ENCODE data around the gene TNFSF18. TPM values are rescaled to one million over a fixed set of nuclear protein-coding genes. Genes with fewer than 3 reads are reported as not detected.

TNFSF18 gene
- polyA plus RNA-seq, 1 donor from 2014 or later: not detected

DNA sequence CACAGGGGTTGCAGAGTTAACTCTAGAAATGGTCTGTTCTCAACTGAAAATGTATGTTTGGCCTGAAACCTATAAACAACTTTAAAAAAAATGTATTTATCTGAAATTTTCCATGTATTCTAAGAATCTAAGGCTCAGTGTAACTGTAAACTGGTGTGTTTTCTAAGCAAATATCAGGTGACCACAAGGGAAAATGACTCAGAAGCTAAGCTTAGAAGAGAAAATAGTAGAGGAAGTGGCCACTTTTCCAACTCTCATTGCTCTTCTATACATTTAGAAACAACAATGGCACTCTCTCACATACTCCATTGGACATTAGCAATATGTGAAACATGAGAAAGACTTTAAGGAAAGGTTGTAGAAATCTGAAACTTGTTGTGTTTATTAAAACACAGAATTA is 7.5 kb downstream of the TNFSF18 start:
- H3K4me3 ChIP-seq (ENCODE audit: low read length): no peak overlapping the region
- no peak overlapping the region for H3K4me2 ChIP-seq (ENCODE audit: low read length)
- no peak overlapping the region for H2AFZ ChIP-seq (ENCODE audit: low read depth, low read length)
- H3K27ac ChIP-seq (ENCODE audit: low read length): no peak overlapping the region
- no peak overlapping the region for H3K9ac ChIP-seq (ENCODE audit: low read length)
- H3K9me3 ChIP-seq (ENCODE audit: low read length): no peaks in the 10 kb centered on the region
- no peaks in the 10 kb centered on the region for H3K27me3 ChIP-seq (ENCODE audit: insufficient read depth, low read depth, low read length)
- no peaks in the 10 kb centered on the region for H3K79me2 ChIP-seq (replicated peaks; ENCODE audit: insufficient read depth, low read length)
- no peaks in the 10 kb centered on the region for H3K36me3 ChIP-seq (ENCODE audit: insufficient read depth, low read length)
- H4K20me1 ChIP-seq (ENCODE audit: insufficient read depth): no peaks in the 10 kb centered on the region
- no peaks in the 10 kb centered on the region for H3F3A ChIP-seq (ENCODE audit: insufficient read depth, low read length, poor library complexity, severe bottlenecking)
- no peaks in the 10 kb centered on the region for H3K9me2 ChIP-seq (ENCODE audit: insufficient read depth, low read length)
- no peak for TF ChIP-seq POLR2AphosphoS5 (IDR thresholded peaks at IDR 0.05)
- TF ChIP-seq, protein P1, sequence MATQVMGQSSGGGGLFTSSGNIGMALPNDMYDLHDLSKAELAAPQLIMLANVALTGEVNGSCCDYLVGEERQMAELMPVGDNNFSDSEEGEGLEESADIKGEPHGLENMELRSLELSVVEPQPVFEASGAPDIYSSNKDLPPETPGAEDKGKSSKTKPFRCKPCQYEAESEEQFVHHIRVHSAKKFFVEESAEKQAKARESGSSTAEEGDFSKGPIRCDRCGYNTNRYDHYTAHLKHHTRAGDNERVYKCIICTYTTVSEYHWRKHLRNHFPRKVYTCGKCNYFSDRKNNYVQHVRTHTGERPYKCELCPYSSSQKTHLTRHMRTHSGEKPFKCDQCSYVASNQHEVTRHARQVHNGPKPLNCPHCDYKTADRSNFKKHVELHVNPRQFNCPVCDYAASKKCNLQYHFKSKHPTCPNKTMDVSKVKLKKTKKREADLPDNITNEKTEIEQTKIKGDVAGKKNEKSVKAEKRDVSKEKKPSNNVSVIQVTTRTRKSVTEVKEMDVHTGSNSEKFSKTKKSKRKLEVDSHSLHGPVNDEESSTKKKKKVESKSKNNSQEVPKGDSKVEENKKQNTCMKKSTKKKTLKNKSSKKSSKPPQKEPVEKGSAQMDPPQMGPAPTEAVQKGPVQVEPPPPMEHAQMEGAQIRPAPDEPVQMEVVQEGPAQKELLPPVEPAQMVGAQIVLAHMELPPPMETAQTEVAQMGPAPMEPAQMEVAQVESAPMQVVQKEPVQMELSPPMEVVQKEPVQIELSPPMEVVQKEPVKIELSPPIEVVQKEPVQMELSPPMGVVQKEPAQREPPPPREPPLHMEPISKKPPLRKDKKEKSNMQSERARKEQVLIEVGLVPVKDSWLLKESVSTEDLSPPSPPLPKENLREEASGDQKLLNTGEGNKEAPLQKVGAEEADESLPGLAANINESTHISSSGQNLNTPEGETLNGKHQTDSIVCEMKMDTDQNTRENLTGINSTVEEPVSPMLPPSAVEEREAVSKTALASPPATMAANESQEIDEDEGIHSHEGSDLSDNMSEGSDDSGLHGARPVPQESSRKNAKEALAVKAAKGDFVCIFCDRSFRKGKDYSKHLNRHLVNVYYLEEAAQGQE (IDR thresholded peaks at IDR 0.05; ENCODE audit: borderline replicate concordance): no peak
- no peak for TF ChIP-seq SMC3 (conservative IDR thresholded peaks at IDR 0.05; ENCODE audit: poor library complexity)
- no peak for TF ChIP-seq EZH2 (IDR thresholded peaks at IDR 0.05; ENCODE audit: borderline replicate concordance, insufficient read depth, low read length, poor library complexity, severe bottlenecking)
- no peak for TF ChIP-seq EP300 (conservative IDR thresholded peaks at IDR 0.05; ENCODE audit: poor library complexity, severe bottlenecking)
- TF ChIP-seq RAD21 (conservative IDR thresholded peaks at IDR 0.05): no peak
- no peak for TF ChIP-seq MXI1 (conservative IDR thresholded peaks at IDR 0.05; ENCODE audit: poor library complexity, severe bottlenecking)
- TF ChIP-seq TAF1 (IDR thresholded peaks at IDR 0.05; ENCODE audit: low read depth): no peak
- TF ChIP-seq, protein P2, sequence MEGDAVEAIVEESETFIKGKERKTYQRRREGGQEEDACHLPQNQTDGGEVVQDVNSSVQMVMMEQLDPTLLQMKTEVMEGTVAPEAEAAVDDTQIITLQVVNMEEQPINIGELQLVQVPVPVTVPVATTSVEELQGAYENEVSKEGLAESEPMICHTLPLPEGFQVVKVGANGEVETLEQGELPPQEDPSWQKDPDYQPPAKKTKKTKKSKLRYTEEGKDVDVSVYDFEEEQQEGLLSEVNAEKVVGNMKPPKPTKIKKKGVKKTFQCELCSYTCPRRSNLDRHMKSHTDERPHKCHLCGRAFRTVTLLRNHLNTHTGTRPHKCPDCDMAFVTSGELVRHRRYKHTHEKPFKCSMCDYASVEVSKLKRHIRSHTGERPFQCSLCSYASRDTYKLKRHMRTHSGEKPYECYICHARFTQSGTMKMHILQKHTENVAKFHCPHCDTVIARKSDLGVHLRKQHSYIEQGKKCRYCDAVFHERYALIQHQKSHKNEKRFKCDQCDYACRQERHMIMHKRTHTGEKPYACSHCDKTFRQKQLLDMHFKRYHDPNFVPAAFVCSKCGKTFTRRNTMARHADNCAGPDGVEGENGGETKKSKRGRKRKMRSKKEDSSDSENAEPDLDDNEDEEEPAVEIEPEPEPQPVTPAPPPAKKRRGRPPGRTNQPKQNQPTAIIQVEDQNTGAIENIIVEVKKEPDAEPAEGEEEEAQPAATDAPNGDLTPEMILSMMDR (IDR thresholded peaks at IDR 0.05; ENCODE audit: poor library complexity, severe bottlenecking): no peak

DNA sequence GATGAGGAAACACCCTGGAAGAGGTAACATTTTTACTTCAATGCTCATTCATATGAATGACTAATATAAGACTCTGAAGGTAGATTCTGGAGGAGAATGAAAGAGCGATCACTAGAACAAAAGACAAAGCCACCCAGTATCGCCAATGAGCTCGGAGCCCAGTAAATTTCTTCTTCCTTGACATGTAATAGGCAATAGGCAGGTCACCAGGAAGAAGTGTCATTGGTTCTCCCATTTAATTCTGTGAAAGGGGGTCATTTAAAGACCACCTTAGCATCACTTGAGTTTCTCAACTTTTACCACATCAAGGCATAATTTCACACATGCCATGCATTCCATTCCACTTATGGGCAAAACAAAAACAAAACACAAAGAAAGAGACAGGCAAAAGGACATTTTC is 7.9 kb downstream of the TNFSF18 start:
- no peaks in the 10 kb centered on the region for H3K79me2 ChIP-seq (replicated peaks; ENCODE audit: insufficient read depth, low read length)
- no peaks in the 10 kb centered on the region for H3K27me3 ChIP-seq (ENCODE audit: insufficient read depth, low read depth, low read length)
- no peak overlapping the region for H3K27ac ChIP-seq (ENCODE audit: low read length)
- H4K20me1 ChIP-seq (ENCODE audit: insufficient read depth): no peaks in the 10 kb centered on the region
- no peak overlapping the region for H3K9ac ChIP-seq (ENCODE audit: low read length)
- H2AFZ ChIP-seq (ENCODE audit: low read depth, low read length): no peak overlapping the region
- TF ChIP-seq MXI1 (conservative IDR thresholded peaks at IDR 0.05; ENCODE audit: poor library complexity, severe bottlenecking) (no peak), RAD21 (conservative IDR thresholded peaks at IDR 0.05) (no peak), POLR2AphosphoS5 (IDR thresholded peaks at IDR 0.05) (no peak), EP300 (conservative IDR thresholded peaks at IDR 0.05; ENCODE audit: poor library complexity, severe bottlenecking) (no peak), EZH2 (IDR thresholded peaks at IDR 0.05; ENCODE audit: borderline replicate concordance, insufficient read depth, low read length, poor library complexity, severe bottlenecking) (no peak), TAF1 (IDR thresholded peaks at IDR 0.05; ENCODE audit: low read depth) (no peak), SMC3 (conservative IDR thresholded peaks at IDR 0.05; ENCODE audit: poor library complexity) (no peak)
- TF ChIP-seq, protein P2 (IDR thresholded peaks at IDR 0.05; ENCODE audit: poor library complexity, severe bottlenecking): no peak
- TF ChIP-seq, protein P1 (IDR thresholded peaks at IDR 0.05; ENCODE audit: borderline replicate concordance): no peak
- H3K9me2 ChIP-seq (ENCODE audit: insufficient read depth, low read length): no peaks in the 10 kb centered on the region
- H3K4me2 ChIP-seq (ENCODE audit: low read length): no peak overlapping the region
- H3K36me3 ChIP-seq (ENCODE audit: insufficient read depth, low read length): no peaks in the 10 kb centered on the region
- no peak overlapping the region for H3K4me3 ChIP-seq (ENCODE audit: low read length)
- no peaks in the 10 kb centered on the region for H3K9me3 ChIP-seq (ENCODE audit: low read length)
- no peaks in the 10 kb centered on the region for H3F3A ChIP-seq (ENCODE audit: insufficient read depth, low read length, poor library complexity, severe bottlenecking)

Measured in neural cell (in vitro differentiated cells).